HUES64 (cell line): ENCODE data around the gene DMAC2L.
"Not testable (repeated sequence)": the region's sequence is repeated elsewhere in the genome, so short reads cannot be mapped to it uniquely, and the experiment has no call there.

Experiments used
- H3K27ac ChIP-seq: 2 replicates; pipeline ENCODE4 v1.7.0; 2013; ENCODE audit warnings: low read depth, low read length, inconsistent platforms
- H3K27me3 ChIP-seq: 2 replicates; pipeline ENCODE4 v1.6.1; 2013; ENCODE audit warnings: mild to moderate bottlenecking, low read length; ENCODE audit not compliant: insufficient read depth
- H3K36me3 ChIP-seq: 2 replicates; pipeline ENCODE4 v1.6.1; 2013; ENCODE audit warnings: mild to moderate bottlenecking, low read length; ENCODE audit not compliant: insufficient read depth
- H3K4me1 ChIP-seq: 2 replicates; pipeline ENCODE4 v1.6.1; 2013; ENCODE audit warnings: mild to moderate bottlenecking, low read length, moderate library complexity; ENCODE audit not compliant: insufficient read depth
- H3K4me3 ChIP-seq: 2 replicates; pipeline ENCODE4 v1.5.1; 2013; ENCODE audit warnings: mild to moderate bottlenecking, low read length, moderate library complexity
- H3K9ac ChIP-seq: 2 replicates; pipeline ENCODE4 v1.6.1; 2013; ENCODE audit warnings: mild to moderate bottlenecking, low read depth, low read length
- H3K9me3 ChIP-seq: 2 replicates; pipeline ENCODE4 v1.6.1; 2013; ENCODE audit warnings: low read depth, low read length; ENCODE audit not compliant: insufficient read depth
- WGBS: fragments of 150-250, 120-280 bp; methylation state at CpG from one replicate; pipeline ENCODE4 v1.1.7; 2013; ENCODE audit warnings: missing lambda C conversion rate; 5-methylcytosine and 5-hydroxymethylcytosine counted together

DMAC2L gene

DNA sequence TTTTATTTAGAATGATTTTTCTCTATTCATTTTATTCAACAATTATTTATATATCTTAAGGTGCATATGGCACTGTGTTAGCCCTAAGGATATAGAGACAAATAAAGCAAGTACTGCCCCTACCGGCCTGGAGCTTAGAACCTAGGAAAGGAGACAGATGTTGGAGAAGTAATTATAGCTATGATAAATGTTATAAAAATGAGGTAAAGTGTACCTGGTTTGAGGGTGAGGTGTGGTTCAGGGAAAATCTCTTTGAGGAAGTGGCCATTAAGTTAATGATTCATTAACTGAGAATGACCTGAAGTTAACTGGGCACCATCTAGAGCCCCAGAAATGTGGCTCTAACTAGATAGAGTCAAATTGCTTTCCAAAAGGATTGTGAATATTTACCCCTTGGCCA, 52.7 kb downstream of the DMAC2L start:
- no peak overlapping the region for H3K9ac ChIP-seq
- H3K27ac ChIP-seq: no peak overlapping the region
- no peaks in the 10 kb centered on the region for H3K36me3 ChIP-seq
- no peaks in the 10 kb centered on the region for H3K27me3 ChIP-seq
- H3K4me1 ChIP-seq: no peaks in the 10 kb centered on the region
- 91% methylated on average over 1 of the region's 1 CpG for WGBS
- H3K9me3 ChIP-seq: no peaks in the 10 kb centered on the region
- no peak overlapping the region for H3K4me3 ChIP-seq

DNA sequence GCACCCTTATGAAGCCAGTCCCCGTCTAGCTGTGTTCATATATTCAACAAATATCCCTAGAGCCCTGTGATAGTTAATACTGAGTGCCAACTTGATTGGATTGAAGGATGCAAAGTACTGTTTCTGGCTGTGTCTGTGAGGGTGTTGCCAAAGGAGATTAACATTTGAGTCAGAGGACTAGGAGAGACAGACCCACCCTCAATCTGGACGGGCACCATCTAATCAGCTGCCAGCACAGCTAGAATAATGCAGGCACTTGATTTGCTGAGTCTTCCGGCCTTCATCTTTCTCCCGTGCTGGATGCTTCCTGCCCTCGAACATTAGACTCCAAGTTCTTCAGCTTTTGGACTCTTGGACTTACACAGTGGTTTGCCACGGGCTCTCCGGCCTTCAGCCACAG, 53.4 kb downstream of the DMAC2L start:
- H3K9ac ChIP-seq, H3K36me3 ChIP-seq, H3K9me3 ChIP-seq, H3K27me3 ChIP-seq, H3K4me3 ChIP-seq, H3K4me1 ChIP-seq, H3K27ac ChIP-seq: not testable (repeated sequence)
- 93% methylated on average over 7 of the region's 7 CpGs for WGBS

DNA sequence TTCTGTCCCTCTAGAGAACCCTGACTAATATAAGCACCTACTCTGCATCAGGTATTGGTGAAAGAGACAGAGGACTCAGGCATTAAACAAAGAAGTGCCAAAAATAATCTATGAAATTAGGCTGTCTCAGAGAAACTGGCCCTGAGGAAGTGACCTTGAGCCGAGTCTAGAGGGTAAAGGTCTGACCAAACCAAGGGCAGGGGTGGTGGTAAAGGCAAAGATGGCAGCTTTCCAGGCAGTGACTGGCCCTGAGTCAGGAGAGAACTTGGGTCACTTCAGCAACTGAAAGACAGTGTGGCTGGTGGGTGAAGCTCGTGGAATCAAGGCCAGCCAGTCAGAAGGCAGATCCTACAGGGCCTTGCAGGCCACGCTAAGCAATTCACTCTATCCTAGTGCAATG, 54.0 kb downstream of the DMAC2L start:
- Histone ChIP-seq H3K36me3 (no peaks in the 10 kb centered on the region), H3K9me3 (no peaks in the 10 kb centered on the region), H3K27me3 (no peaks in the 10 kb centered on the region), H3K9ac (no peak overlapping the region), H3K4me1 (no peaks in the 10 kb centered on the region), H3K4me3 (no peak overlapping the region), H3K27ac (no peak overlapping the region)
- 93% methylated on average over 3 of the region's 3 CpGs for WGBS

DNA sequence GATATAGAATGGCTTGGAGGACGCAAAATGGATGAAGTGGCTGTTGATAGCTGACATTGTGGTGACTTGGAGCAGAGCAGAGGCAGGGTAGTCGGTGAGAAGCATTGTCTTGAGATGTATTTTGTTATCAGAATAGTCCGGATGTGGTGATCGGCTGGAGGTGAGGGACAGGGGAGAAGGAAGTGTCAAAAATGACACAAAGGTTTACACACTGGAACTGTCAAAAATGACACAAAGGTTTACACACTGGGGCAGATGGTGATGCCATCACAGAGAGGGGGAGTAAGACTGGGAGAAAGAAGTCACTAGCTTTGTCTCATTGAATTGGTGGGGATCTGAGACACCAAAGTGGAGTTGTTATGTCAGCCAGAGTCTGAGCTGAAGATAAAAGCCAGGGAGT, 54.5 kb downstream of the DMAC2L start:
- 93% methylated on average over 4 of the region's 4 CpGs for WGBS
- Histone ChIP-seq H3K9me3 (no peaks in the 10 kb centered on the region), H3K27ac (no peak overlapping the region), H3K4me1 (no peaks in the 10 kb centered on the region), H3K27me3 (no peaks in the 10 kb centered on the region), H3K4me3 (no peak overlapping the region), H3K9ac (no peak overlapping the region), H3K36me3 (no peaks in the 10 kb centered on the region)

DNA sequence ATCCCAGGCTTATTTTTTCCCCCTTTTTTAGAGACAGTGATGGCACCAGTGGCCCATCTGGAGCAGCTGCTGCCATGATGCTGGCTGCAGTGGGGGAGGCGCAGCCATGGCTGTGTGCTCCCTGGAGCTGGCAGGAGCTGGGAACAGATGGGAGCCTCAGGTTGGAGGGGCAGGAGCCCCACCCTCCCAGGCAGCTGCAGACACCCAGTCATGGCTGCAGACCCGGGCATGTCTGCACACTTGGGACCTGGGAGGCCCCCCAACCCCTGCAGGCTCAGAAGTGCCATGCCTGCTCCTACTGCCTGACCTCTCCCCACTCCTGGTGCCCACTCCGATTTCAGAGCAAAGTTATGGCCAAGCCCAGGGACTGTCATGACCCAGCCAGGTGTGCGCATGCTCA, 59.4 kb downstream of the DMAC2L start:
- H3K27me3 ChIP-seq: no peaks in the 10 kb centered on the region
- H3K4me1 ChIP-seq: no peaks in the 10 kb centered on the region
- H3K9me3 ChIP-seq: no peaks in the 10 kb centered on the region
- no peak overlapping the region for H3K4me3 ChIP-seq
- no peaks in the 10 kb centered on the region for H3K36me3 ChIP-seq
- WGBS: 89% methylated on average over 4 of the region's 4 CpGs
- H3K27ac ChIP-seq: no peak overlapping the region
- H3K9ac ChIP-seq: no peak overlapping the region

DNA sequence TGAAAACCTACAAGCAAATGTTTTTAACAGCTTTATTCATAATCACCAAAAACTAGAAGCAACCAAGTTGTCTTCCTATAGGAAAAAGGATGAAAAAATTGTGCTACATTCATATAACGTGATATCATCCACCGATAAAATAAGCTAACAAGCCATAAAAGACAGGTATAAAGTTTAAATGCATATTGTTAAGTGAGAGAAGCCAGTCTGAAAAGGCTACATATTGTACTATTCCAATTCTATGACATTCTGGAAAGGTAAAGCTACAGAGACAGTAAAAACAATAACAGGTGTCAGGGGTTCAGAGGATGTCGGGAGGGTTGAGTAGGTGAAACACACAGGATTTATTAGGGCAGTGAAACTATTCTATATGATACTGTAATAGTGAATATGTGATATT, 61.8 kb downstream of the DMAC2L start:
- WGBS: 86% methylated on average over 1 of the region's 3 CpGs
- H3K9me3 ChIP-seq: no peaks in the 10 kb centered on the region
- no peak overlapping the region for H3K9ac ChIP-seq
- no peaks in the 10 kb centered on the region for H3K36me3 ChIP-seq
- H3K4me3 ChIP-seq: no peak overlapping the region
- H3K4me1 ChIP-seq: no peaks in the 10 kb centered on the region
- no peak overlapping the region for H3K27ac ChIP-seq
- H3K27me3 ChIP-seq: no peaks in the 10 kb centered on the region

DNA sequence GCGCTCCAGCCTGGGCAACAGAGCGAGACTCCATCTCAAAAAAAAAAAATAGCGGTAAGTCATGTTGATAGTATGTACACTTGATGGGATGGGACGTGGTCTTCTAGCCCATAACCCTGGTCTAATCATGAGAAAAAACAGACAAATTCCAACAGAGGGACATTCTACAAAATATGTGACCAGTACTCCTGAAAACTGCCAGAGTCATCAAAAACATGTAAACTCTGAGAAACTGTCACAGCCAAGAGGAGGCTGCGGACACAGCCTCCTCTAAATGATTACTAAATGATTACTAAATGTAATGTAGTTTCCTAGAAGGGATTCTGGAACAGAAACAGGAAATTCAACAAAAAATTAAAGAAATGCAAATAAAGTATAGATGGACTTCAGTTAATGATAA, 63.6 kb downstream of the DMAC2L start:
- no peaks in the 10 kb centered on the region for H3K9me3 ChIP-seq
- WGBS: 95% methylated on average over 5 of the region's 5 CpGs
- no peaks in the 10 kb centered on the region for H3K4me1 ChIP-seq
- no peaks in the 10 kb centered on the region for H3K36me3 ChIP-seq
- H3K4me3 ChIP-seq: no peak overlapping the region
- no peak overlapping the region for H3K9ac ChIP-seq
- no peaks in the 10 kb centered on the region for H3K27me3 ChIP-seq
- H3K27ac ChIP-seq: no peak overlapping the region
